ENCODE measurements around the gene GALNS.

DNA sequence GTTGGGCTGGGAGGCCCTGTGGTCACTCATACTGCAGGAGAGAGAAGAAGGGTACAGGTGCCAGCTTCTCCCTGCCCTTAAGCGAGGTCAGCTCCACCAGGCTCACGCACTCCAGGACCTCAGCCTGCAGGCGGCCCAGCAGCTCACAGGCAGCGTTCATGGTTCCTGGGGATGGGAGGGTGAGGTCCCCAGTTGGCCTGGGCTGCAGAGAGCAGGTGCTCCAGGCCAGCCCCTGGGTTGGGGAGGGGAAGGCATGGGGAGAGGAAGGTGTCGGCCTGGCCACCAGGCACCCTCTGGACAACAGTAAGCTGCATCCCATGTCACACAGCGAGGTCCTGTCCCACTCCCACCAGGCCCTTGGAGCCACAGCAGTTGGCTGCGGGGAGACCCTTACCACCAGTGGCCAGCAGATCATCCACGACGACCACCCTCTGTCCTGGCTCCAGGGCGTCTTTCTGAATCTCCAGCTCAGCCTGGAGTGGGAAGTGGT lies 47.0 kb downstream of the GALNS start:
- TF ChIP-seq, protein P1, sequence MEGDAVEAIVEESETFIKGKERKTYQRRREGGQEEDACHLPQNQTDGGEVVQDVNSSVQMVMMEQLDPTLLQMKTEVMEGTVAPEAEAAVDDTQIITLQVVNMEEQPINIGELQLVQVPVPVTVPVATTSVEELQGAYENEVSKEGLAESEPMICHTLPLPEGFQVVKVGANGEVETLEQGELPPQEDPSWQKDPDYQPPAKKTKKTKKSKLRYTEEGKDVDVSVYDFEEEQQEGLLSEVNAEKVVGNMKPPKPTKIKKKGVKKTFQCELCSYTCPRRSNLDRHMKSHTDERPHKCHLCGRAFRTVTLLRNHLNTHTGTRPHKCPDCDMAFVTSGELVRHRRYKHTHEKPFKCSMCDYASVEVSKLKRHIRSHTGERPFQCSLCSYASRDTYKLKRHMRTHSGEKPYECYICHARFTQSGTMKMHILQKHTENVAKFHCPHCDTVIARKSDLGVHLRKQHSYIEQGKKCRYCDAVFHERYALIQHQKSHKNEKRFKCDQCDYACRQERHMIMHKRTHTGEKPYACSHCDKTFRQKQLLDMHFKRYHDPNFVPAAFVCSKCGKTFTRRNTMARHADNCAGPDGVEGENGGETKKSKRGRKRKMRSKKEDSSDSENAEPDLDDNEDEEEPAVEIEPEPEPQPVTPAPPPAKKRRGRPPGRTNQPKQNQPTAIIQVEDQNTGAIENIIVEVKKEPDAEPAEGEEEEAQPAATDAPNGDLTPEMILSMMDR (IDR thresholded peaks at IDR 0.05): no peak
- TF ChIP-seq POLR2A (IDR thresholded peaks at IDR 0.05): no peak

All from adrenal gland (tissue), 5 donors.